Measurements from ENCODE around the gene KRT32.

Gene KRT32

GRCh38 chr17:41466988-41467387, at the start of gene KRT32:
TSS of gene KRT32 (minus strand) at chr17:41467386. CDS start at chr17:41467325, 61 bp downstream.
- no peak for DNase-seq (ENCODE audit: low read depth in 2 of 2)

- DNase-seq (ENCODE audit: low read depth in 2 of 2), result no peak
These were observed 49.7 kb upstream of the KRT32 start for GRCh38 chr17:41516830-41517283.

DNA sequence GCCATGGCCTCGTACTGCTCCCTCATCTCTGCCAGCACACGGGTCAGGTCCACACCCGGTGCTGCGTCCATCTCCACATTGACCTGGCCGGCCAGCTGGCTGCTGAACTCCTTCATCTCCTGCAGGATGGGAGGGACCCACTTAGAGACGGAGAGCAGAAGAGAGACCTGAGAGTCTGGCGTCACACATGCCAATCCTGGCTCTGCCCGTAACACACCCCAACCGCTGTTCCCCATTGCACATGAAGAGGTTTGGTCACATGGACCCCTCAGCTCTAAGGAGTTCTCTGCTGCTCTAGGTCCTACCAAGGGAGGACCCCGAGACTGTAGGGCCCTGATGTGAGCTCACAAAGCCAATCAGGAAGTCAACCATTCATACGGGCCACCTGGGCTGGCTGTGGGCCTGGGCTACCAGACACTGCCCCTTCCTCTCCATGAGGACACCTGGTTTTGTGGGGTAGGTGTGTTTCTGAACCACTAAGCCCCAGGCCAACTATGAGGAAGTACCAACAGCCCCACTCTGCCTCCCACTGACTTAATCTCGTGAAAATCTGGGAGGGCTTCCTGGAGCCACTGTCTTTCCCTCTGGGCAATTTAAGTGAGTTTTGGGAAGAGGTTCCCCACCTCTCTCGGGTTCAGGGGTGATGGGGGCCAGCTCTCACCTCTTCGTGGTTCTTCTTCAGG, 49.1 kb upstream of the KRT32 start:
- no peak for DNase-seq (ENCODE audit: low read depth in 2 of 2)

DNA sequence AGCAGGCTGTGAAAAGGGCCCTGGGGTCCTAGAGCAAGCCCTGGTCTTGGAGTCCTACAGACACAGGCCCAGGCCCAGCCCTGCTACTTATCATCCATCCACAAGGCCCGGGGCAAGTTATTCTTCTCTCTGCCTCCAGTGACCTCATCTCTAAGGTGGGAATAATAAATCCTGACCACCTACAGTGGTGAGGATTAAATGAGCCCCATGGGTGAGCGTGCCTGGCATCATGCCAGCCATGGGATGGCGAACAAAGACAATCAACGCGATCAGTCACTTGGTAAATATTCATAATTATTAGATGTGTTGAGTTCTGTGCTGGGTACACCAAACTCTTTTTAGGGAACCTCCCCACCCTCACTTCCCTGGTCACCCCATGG, 46.0 kb upstream of the KRT32 start:
- DNase-seq (ENCODE audit: low read depth in 2 of 2), result no peak

DNA sequence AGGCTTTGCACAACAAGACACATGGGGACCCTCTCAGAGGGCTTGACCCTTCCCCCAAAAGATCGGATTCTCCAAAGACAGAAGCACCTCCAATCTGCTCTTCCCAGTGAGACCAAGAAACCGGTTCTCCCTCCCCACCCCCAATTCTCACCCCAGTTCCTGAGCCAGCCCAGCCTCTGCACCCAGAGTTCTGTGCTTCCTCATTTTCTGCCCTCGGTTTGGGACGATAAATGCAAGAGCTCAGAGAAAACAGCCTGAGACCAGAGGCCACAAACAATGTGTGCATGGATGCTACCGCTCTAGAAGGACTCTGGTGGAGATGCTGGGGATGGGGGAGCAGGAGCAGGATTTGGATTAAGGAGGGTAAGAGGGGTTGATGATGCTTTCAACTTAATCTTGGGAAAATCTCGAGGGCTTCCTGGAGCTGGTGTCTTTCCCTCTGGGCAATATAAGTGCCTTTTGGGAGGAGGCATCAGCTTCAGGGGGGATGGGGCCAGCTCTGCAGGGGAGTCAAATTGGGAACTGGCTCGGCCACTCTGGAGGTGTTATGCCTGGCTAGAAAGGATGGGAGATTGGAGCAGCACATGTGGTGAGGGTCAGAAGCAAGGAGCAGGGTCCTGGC, 45.5 kb upstream of the KRT32 start:
- DNase-seq (ENCODE audit: low read depth in 2 of 2), result no peak

DNA sequence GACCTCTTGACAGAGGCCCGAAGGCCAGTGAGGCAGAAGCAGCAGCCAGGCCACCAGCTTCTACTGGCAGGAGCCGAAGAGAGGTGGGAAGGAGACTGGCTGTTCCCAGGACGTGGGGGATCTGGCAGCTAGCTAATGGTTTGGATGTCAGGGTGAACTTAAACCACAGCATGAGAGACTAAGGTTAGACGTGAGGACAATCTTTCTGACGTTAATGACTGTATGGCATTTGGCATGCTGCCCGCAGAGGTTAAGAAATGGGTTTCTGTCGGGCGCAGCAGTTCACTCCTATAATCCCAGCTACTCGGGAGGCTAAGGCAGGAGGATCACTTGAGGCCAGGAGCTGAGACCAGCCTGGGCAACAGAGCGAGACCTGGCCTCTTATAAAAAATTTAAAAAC, 44.5 kb upstream of the KRT32 start:
- no peak for DNase-seq (ENCODE audit: low read depth in 2 of 2)

- DNase-seq (ENCODE audit: low read depth in 2 of 2), result no peak
These were observed 43.9 kb upstream of the KRT32 start for GRCh38 chr17:41511116-41511515.

GRCh38 chr17:41510251-41511065, 43.3 kb upstream of the KRT32 start:
- DNase-seq (ENCODE audit: low read depth in 2 of 2), result no peak

GRCh38 chr17:41507315-41507880, 40.2 kb upstream of the KRT32 start:
- DNase-seq (ENCODE audit: low read depth in 2 of 2), result no peak

DNA sequence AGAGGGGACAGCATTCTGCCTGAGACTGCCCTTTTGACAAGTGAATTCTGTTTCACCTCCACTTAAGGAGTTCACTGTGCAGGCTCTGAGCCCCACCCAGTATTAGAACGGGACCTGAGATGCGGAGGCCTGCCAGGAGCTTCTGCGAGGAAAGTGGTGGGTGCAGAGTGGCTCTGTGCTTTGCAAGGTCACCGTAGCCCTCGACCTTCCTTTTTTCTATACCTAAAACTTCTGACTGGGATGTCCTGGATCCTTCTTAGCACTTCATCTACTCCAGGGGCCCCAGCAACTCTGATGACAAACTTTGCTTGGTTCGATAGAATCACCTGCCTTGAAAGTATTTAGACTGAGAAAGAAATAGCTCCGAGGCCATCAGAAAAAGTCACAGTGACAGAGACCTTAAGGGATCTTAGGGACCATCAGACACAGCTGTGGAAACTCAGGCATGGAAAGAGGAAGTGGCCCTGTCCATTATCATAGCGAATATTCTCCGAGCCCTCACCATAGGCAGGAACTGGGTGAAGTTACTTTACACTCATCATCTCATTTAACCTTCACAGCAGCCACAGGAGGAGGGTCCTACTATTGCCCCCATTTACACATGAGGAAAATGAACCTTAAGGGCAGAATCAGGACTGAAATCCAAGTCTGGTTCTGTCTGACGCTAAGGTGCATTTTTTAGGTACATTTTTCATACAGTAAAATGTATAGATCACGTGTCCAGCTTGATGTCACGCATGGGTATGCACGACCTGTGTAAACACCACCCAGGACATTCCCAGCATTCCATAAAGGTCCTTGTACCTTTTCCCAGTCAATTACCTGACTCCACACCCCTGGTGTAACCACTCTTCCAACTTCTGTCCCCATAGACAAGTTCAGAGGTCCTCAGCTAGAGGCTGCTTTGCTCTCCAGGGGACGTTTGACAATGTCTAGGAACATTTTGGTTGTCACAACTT, 38.9 kb upstream of the KRT32 start:
- no peak for DNase-seq (ENCODE audit: low read depth in 2 of 2)

DNA sequence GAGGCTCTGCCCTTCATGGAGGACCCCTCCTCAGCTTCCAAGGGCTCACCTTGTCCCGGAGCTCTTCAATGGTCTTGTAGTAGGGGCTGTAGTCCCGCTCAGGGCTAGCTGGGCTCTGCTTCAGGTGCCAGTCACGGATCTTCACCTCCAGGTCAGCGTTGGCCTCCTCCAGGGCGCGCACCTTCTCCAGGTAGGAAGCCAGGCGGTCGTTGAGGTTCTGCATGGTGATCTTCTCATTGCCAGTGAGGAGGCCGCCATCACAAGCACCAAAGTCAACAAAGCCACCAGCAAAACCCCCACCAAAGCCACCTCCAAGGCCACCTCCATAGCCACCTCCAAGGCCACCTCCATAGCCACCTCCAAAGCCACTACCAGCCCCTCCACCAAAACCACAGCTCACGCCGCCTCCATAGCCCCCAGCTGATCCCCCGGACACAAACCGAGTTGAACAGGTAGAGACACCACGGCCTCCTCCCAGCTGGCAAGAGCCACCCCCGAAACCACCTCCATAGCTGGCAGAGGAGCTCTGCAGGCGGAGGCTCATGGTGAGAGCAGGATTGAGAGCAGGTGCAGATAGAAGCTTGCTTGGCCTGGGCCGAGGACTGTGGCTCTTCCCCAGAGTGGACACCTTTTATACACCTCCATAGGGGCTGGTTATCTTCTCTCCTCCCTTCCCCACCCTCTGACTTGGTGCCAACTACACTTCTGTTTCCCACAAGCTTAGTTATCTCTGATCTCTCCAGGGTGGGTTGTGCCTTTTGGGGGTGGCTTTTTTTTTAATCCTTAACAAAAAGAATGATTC, 38.0 kb upstream of the KRT32 start, which contains the start of gene KRT13:
Gene KRT13, minus strand, starts transcription at position 606 of the 802 bp plus-strand sequence. Its CDS starts 62 bp downstream, at position 544.
- DNase-seq (ENCODE audit: low read depth in 2 of 2), result no peak

DNA sequence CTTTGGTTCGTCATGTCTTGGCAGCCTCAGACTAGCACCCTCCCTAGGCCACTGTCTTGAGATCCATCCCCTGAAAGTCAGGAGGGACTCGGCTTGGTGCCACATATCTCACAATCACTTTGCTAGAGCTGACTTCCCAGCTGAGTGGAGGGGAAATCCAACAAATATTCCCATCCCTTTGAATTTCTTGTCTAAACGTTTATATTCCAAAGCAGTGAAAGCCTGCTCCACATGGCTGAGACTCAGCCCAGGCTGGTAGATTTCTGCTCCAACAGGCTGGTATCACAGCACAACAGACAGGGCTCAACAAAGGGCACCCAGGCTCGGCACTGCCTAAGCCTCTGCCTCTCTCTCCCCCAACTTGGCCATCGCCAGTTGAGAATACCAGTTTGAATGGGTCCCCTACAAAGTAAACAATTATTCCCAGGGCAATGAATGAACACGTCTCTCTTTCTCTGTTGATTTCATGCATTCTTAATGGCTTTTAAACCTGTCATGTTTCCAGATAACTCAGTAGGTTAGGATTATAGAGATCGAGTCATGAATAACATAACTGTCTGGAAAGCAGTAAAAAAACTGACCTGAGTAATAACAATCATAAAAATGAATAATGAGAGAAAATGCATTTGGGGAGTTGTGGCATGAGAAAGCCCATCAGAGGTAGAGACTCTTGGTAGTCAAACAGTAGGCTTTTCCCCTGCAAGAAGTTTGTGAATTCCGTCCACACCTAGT, 37.2 kb upstream of the KRT32 start:
- DNase-seq (ENCODE audit: low read depth in 2 of 2), result peak; percentile 20 to 25

- DNase-seq (ENCODE audit: low read depth in 2 of 2), result no peak
These were observed 36.0 kb upstream of the KRT32 start for GRCh38 chr17:41503202-41503601.

DNA sequence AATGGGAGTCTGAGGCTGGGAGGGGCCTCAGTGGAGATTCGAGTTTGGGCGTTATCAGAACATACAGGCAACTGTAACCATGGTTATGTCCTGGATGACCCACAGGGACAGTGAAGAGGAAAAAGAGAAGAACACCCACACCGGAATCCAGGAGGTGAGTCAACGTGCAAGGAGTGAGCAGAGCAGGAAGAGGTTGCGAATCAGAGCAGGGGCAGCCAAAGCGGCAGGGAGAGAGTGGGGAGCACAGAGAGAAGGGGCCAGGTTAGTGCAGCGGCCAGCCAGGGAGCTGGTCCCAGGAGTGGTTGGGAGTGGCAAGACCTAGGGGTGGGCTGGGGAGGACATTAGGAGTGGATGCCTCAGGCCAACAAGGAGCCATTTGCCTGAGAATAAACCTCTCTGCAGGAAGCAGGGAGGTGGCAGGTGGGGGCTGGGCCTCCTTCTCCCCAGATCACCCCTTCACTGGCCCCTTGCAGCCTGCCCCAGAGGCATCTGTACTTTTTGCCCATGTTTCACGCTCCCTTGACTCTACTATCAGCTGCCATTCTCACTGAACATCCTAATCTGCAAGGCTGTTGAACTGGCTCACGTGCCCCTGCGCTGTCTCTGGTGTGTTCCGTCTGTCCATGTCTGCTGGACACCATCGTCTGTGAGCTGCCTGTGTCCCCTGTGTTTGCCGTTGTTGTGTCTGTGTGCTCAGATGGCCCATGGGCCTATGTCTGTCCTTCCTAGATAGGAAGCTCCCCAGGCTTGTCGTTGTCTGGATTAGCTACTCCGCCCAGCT, 33.1 kb upstream of the KRT32 start:
- DNase-seq (ENCODE audit: low read depth in 2 of 2), result peak; percentile 7 to 11

- no peak for DNase-seq (ENCODE audit: low read depth in 2 of 2)
These were observed 32.5 kb upstream of the KRT32 start for GRCh38 chr17:41499714-41500113.

DNA sequence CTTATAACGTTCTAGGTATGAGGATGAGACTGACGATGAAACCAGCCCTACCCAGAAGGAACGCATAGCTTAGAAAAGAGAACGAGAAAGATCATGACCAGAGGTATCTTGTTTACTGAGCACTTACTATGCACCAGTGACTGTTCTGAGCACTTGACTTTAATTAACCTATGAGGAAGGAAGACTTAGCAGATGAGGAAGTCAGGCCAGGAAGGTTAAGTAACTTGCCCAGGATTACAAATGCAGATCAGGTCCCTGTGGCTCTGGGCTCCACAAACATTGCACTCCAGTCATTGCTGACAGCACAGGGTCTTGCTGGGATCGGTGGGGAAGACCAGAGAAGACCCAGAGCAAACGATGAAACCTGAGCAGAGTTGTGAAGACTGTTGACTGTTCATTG, 31.1 kb upstream of the KRT32 start:
- DNase-seq (ENCODE audit: low read depth in 2 of 2), result no peak

DNA sequence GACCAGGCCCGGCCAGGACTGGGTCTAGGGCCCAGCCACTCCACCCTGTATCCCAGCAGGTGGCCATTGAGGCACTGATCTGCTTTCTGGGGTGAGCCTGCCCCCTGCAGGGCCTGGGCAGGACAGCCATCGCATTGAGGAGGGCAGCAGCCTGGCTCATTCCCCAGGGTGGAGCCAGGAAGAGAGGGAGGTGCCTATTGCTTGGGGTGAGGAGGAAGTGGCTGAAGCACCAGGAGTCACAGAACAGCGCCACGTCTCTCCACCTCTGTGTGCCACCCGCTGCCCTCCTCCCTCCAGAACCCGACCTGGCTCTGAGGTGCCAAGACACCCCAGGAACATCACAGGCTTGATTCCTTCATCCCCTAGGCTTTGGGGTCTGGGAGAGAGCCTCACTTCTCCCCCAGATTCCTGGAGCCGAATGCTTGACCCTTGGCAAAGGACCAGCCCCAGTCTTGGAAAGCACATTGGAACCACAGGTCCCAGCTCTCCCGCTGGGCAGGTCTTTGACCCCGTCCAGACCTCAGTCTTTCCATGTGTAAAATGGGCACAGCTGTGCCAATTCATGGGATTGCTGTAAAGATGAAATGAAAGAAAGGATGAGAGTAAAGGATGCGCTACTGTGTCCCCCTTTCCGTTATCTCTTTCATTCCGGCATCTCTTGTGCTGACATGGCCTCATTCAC, 29.8 kb upstream of the KRT32 start:
- peak; percentile 56 to 61 for DNase-seq (ENCODE audit: low read depth in 2 of 2)

DNA sequence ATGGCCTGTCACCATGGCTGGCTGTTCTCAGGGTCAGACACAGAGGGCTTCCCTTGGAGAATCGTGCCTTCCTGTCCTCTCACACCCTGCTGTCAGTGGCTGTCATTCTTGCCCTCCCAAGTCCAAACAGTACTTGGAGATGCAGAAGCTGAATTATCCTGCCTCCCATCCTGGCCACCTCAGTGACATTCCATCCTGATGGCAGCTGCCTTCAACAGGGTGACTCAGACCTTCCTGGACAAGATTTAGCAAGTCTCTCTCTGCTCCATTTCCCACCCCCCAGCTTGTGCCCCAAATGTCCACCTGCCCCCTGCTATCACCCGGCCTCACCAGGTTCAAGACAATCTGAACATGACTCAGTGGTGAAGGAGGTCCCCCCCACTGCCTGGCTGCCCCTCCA, 27.3 kb upstream of the KRT32 start:
- DNase-seq (ENCODE audit: low read depth in 2 of 2), result no peak
